ENCODE results near the gene RHOF.

RHOF gene

DNA sequence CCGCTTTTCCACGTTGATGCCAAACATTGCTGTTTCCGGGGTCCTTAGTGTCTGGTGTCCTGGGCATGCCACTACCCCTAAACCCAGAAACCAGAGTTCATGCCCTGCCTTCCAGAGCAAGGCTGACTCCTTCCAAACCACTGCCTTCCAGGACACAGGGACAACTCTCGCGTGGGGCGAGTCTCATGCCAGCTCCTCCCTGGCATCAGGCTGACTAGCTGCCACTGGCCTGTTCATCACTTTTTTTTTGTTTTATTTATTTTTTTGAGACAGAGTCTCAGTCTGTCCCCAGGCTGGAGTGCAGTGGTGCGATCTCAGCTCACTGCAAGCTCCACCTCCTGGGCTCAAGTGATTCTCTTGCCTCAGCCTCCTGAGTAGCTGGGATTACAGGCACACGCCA lies 15.1 kb upstream of the RHOF start:
- no peak for TF ChIP-seq CTCF (conservative IDR thresholded peaks at IDR 0.05; ENCODE audit: low read depth, low read length)
- H3K4me3 ChIP-seq (ENCODE audit: low read depth, low read length), result no peak overlapping the region
- DNase-seq (ENCODE audit: low read depth), result no peak

DNA sequence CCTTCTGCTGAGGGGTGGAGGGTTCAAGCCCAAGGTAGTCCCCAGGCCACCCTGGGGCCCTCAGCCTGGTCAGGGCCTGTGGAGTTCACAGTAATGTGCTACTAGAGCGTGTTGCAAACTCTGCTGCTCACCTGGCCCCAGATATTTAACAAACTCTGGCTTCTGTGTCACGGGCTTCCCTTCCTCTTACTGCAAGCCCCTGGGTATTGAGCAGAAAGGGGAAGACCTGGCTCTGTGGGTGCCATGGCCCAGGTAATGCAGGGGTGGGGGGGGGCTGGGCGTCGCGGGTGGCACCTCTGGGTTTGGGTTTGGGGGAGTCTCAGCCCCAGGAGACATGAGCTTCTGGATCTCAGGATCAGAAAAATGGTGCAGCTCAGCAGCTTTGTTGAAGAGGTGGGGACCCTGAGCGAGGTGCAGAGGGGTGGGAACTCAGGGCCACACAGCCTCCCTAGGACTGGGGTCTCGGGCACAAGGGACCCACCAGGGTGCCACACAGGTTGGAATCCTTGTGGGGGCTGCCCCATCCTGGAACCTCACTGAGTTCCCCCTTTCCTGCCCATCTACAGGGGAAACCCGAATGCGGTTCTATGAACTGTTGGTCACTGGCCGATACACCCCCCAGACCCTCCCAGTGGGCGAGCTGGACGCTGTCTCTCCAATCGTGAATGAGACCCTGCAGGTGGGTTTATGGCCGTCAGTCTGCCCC lies 14.3 kb upstream of the RHOF start:
- TF ChIP-seq CTCF (conservative IDR thresholded peaks at IDR 0.05; ENCODE audit: low read depth, low read length), result no peak
- H3K4me3 ChIP-seq (ENCODE audit: low read depth, low read length), result no peak overlapping the region
- DNase-seq (ENCODE audit: low read depth), result no peak

- peak; percentile 45 for DNase-seq (ENCODE audit: low read depth)
- peak overlapping the region; percentile 63 for H3K4me3 ChIP-seq (ENCODE audit: low read depth, low read length)
- TF ChIP-seq CTCF (conservative IDR thresholded peaks at IDR 0.05; ENCODE audit: low read depth, low read length), result no peak
These were observed 13.3 kb upstream of the RHOF start for GRCh38 chr12:121806546-121807423.

GRCh38 chr12:121806009-121806545 lies 12.6 kb upstream of the RHOF start:
- no peak for TF ChIP-seq CTCF (conservative IDR thresholded peaks at IDR 0.05; ENCODE audit: low read depth, low read length)
- H3K4me3 ChIP-seq (ENCODE audit: low read depth, low read length), result peak overlapping the region; percentile 63
- no peak for DNase-seq (ENCODE audit: low read depth)

GRCh38 chr12:121805171-121806008 lies 11.9 kb upstream of the RHOF start:
- no peak for DNase-seq (ENCODE audit: low read depth)
- no peak for TF ChIP-seq CTCF (conservative IDR thresholded peaks at IDR 0.05; ENCODE audit: low read depth, low read length)
- H3K4me3 ChIP-seq (ENCODE audit: low read depth, low read length), result peak overlapping the region; percentile 63

GRCh38 chr12:121804417-121805111 lies 11.1 kb upstream of the RHOF start:
- no peak for TF ChIP-seq CTCF (conservative IDR thresholded peaks at IDR 0.05; ENCODE audit: low read depth, low read length)
- H3K4me3 ChIP-seq (ENCODE audit: low read depth, low read length), result peak overlapping the region; percentile 63
- no peak for DNase-seq (ENCODE audit: low read depth)
